VCaP (cell line): ENCODE results near the gene DNAL1.

ENCODE experiments used
- H3K27ac ChIP-seq: fragments of 450-650 bp; 2 replicates; pipeline ENCODE4 v1.5.1; 2017
- CTCF ChIP-seq: fragments of 450-650 bp; conservative IDR thresholded peaks from 2 replicates; pipeline ENCODE4 v1.5.1; 2017; ENCODE audit warnings: mild to moderate bottlenecking, moderate library complexity

The DNAL1 gene

DNA sequence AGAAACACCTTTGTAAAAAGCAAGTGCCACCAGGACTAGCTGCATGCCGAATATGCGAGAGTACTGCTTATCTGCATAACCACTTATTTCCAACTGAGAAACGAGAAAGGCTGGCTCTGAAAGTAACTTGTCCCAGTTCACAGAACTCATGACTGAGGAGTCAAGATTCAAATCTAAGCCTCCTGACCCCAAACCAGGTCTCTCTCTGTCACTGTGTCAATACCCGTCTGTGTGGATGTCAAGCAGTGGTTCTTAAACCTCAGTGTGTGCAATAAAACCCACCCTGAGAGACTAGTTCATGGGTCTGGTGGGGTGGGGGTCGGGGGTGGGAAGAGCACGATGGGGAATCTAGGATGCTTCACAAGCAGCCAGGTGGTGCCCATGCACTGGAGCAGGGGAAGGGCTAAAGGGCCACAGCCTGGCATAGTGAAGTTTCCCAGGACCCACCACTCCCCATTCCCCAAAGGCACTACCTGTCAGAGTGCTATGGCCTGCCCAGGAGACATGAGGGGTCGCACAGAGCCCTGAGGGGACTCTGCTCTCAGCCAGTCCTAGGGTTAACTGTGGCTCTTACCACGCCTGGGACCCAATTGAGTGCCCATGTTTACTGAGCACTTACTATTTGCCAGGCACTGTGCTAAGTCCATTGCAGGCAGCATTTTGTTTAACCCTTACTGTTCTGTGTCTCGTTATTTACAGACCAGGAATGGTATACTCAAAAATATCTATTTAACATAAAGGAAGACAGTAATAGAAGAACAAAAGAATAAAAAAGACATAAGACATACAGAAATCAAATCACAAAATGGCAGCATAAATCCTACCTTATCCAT, 102.8 kb downstream of the DNAL1 start:
- no peak for TF ChIP-seq CTCF
- H3K27ac ChIP-seq = no peak overlapping the region; the same call in 1 of the 2 replicates

GRCh38 chr14:73748858-73749357, 104.1 kb downstream of the DNAL1 start:
- no peak for TF ChIP-seq CTCF
- peak overlapping the region; percentile 97; the same call in 1 of the 2 replicates for H3K27ac ChIP-seq

- H3K27ac ChIP-seq = peak overlapping the region; percentile 97
- no peak for TF ChIP-seq CTCF
Observed at GRCh38 chr14:73749706-73750530, 105.1 kb downstream of the DNAL1 start.

- no peak for TF ChIP-seq CTCF
- peak overlapping the region; percentile 97 for H3K27ac ChIP-seq
Observed at GRCh38 chr14:73750531-73750901, 105.7 kb downstream of the DNAL1 start.

DNA sequence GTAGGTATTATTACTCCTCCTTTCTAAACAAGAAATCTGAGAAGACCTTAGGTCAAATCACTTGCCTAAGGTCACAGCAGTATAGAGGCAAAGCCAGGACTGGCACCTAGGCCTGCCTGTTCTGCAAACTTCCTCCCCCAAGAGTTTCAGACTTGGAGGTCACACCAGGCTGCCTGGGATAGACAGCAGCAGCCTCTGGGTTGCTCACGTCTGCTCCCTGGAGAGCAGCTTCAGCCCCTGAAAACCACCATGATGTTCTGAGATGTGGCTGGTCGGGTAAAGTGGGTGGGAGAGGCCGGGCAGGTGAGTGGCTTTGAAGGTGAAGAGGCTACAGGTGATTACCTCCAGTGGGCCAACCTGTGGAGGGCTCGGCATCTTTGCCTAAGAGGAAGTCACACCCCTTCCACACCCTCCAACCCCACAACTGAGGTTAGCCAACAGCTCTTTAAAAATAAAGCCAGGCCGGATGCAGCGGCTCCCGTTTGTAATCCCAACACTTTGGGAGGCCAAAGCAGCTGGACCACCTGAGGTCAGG, 106.4 kb downstream of the DNAL1 start:
- no peak for TF ChIP-seq CTCF
- H3K27ac ChIP-seq = peak overlapping the region; percentile 97

- TF ChIP-seq CTCF = peak; percentile 43
Observed at GRCh38 chr14:73752297-73752992, 107.7 kb downstream of the DNAL1 start.

More at GRCh38 chr14:73752297-73752992, 107.7 kb downstream of the DNAL1 start:
- peak overlapping the region; percentile 97 for H3K27ac ChIP-seq
